ENCODE data around the gene HMOX2. TPM values are rescaled to one million over a fixed set of nuclear protein-coding genes. Genes with fewer than 3 reads are reported as not detected.

The HMOX2 gene
- total RNA-seq, 1 experiment from 2014 or later, result 72.6 TPM

- CTCF ChIA-PET, result interaction anchor here (0.8 kb wide), 1 partner anchor 34 kb away, joined by 3 read pairs; no protein-coding TSS in a partner anchor
- no peak for TF ChIP-seq POLR2AphosphoS5 (IDR thresholded peaks at IDR 0.05; ENCODE audit: low read depth, low read length)
- TF ChIP-seq REST (IDR thresholded peaks at IDR 0.05; ENCODE audit: insufficient read depth in 1 of 2, low read depth in 2 of 2, low read length in 1 of 2), result no peak
- TF ChIP-seq TCF7L2 (IDR thresholded peaks at IDR 0.05; ENCODE audit: low read depth, low read length), result no peak
- no peak for TF ChIP-seq SIN3A (IDR thresholded peaks at IDR 0.05; ENCODE audit: borderline replicate concordance, insufficient read depth, low read depth, low read length)
- no peak for TF ChIP-seq CTCF (IDR thresholded peaks at IDR 0.05)
- intact Hi-C loops (cut with micrococcal nuclease; ENCODE audit: unreplicated experiment) (loop anchor here (5.0 kb wide), 2 partner anchors 33 to 73 kb away; no protein-coding TSS in a partner anchor), in situ Hi-C loops (cut with HindIII; ENCODE audit: low pct_unique_long_range_greater_than_20kb, low sequenced_read_pairs) (no loop called here)
- Histone ChIP-seq H3K27ac (ENCODE audit: low read length) (no peak overlapping the region), H3K36me3 (ENCODE audit: control insufficient read depth, insufficient read depth, low read length) (no peaks in the 10 kb centered on the region), H3K4me3 (ENCODE audit: low read depth in 2 of 2, low read length in 2 of 2) (no peak overlapping the region), H3K4me1 (ENCODE audit: control insufficient read depth, insufficient read depth, low read length) (no peaks in the 10 kb centered on the region), H3K9me3 (ENCODE audit: control insufficient read depth, insufficient read depth, low read depth, low read length) (no peaks in the 10 kb centered on the region), H3K27me3 (ENCODE audit: control insufficient read depth, insufficient read depth, low read length) (no peaks in the 10 kb centered on the region)
- DNase-seq (ENCODE audit: low read depth, low spot score), result no peak
- BruUV-seq (replicated peaks), result no TSS peak
- POLR2A ChIA-PET, result no interaction called here
- no peak for ATAC-seq
These were observed 38.4 kb downstream of the HMOX2 start for GRCh38 chr16:4514606-4515005.

- BruUV-seq (replicated peaks), result no TSS peak
- CTCF ChIA-PET, result interaction anchor here (0.6 kb wide), 1 partner anchor 70 kb away, joined by 3 read pairs; no protein-coding TSS in a partner anchor
- no peak for ATAC-seq
- Histone ChIP-seq H3K27me3 (ENCODE audit: control insufficient read depth, insufficient read depth, low read length) (no peaks in the 10 kb centered on the region), H3K27ac (ENCODE audit: low read length) (no peak overlapping the region), H3K9me3 (ENCODE audit: control insufficient read depth, insufficient read depth, low read depth, low read length) (no peaks in the 10 kb centered on the region), H3K4me1 (ENCODE audit: control insufficient read depth, insufficient read depth, low read length) (no peaks in the 10 kb centered on the region), H3K4me3 (ENCODE audit: low read depth in 2 of 2, low read length in 2 of 2) (no peak overlapping the region), H3K36me3 (ENCODE audit: control insufficient read depth, insufficient read depth, low read length) (no peaks in the 10 kb centered on the region)
- intact Hi-C loops (cut with micrococcal nuclease; ENCODE audit: unreplicated experiment), result loop anchor here (5.0 kb wide), 1 partner anchor 72 kb away; no protein-coding TSS in a partner anchor
- DNase-seq (ENCODE audit: low read depth, low spot score), result no peak
- POLR2A ChIA-PET, result no interaction called here
- in situ Hi-C loops (cut with HindIII; ENCODE audit: low pct_unique_long_range_greater_than_20kb, low sequenced_read_pairs), result no loop called here
- TF ChIP-seq TCF7L2 (IDR thresholded peaks at IDR 0.05; ENCODE audit: low read depth, low read length) (no peak), POLR2AphosphoS5 (IDR thresholded peaks at IDR 0.05; ENCODE audit: low read depth, low read length) (no peak), CTCF (IDR thresholded peaks at IDR 0.05) (no peak), REST (IDR thresholded peaks at IDR 0.05; ENCODE audit: insufficient read depth in 1 of 2, low read depth in 2 of 2, low read length in 1 of 2) (no peak), SIN3A (IDR thresholded peaks at IDR 0.05; ENCODE audit: borderline replicate concordance, insufficient read depth, low read depth, low read length) (no peak)
These were observed 39.5 kb downstream of the HMOX2 start for GRCh38 chr16:4515611-4516233.

Data from Panc1 (cell line).